T-helper 1 cell treated with Interleukin-12 subunit alpha and Interleukin-12 subunit beta and Interleukin-4 antibody, amounts not matched to agents 30 ng/mL and 1 ng/mL, for 36 hours (primary cell): ENCODE data around the gene GTF2IRD1. TPM values are rescaled to one million over a fixed set of nuclear protein-coding genes. Genes with fewer than 3 reads are reported as not detected.

Experiments
- intact Hi-C: fragments of 100-400 bp; cut with micrococcal nuclease; formaldehyde crosslinking; loops from one replicate; pipeline ENCODE4 v1.15.1; 2024
- total RNA-seq: library from RNA; stranded (reverse); gene quantifications from 2 replicates; pipeline ENCODE4 v1.2.3, GENCODE V29; 2022

The GTF2IRD1 gene
- total RNA-seq: 0.69 and 0.80 TPM in 2 replicates

- intact Hi-C loops: loop anchor here (2.0 to 10.0 kb wide), 3 partner anchors 195 to 411 kb away; partner anchors contain the start of gene GTF2I
Measured at GRCh38 chr7:74453322-74454011, at the start of gene GTF2IRD1. Gene GTF2IRD1, plus strand, starts transcription at chr7:74453906. Its CDS starts 54,175 bp downstream, at chr7:74508081.

DNA sequence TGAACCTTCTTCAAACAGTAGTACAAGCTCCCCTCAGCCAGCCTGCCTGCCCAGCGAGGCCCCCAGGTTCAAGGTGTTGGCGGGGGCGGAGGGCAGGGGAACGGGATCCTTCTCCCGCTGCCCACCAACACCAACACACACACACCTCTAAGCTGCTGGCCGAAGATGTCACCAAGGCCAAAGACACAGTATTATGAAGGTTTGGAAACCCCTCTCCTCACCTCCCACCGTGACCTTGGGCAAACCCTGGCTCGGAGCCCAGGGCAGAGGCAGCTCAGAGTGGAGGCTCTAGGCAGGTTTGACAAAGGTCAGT is 49.4 kb upstream of the GTF2IRD1 start:
- intact Hi-C loops: loop anchor here (10.0 kb wide), 1 partner anchor 130 kb away; no protein-coding TSS in a partner anchor

GRCh38 chr7:74404741-74405140 is 49.0 kb upstream of the GTF2IRD1 start:
- intact Hi-C loops: loop anchor here (10.0 kb wide), 1 partner anchor 130 kb away; no protein-coding TSS in a partner anchor

DNA sequence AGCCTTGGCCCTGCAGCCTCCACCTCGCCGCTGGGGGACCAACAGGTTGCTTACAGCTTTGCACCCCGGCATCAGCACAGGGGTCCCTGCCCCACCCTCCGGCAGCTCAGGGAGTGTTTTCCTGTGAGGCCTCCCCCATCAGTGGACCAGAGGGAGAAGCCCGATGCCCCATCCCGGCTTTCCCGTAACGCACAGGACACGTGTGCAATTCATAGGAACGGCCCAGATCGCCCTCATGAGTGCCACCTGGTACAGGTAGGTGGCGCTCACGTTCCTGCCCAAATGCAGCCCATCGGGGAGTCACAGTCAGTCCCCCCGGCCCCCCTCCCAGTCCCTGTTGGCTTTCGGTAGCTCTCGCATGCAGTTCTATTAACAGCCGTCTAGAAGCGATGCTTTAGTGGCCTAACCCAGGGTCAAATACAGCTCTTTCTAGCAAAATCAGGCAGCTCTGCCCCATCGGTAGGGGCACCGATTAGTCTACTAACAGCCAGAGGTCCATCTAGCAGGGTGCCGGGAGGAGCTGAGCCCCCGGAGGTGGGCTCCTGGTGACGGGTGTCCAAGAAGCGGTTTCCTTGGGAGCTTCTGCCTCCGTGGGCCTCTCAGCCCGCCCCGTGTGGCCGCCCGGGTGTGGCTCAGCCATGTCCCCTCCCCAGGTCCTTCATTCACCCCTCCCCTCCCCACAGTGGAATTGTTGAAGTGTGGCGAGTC is 48.4 kb upstream of the GTF2IRD1 start:
- intact Hi-C loops: loop anchor here (10.0 kb wide), 1 partner anchor 131 kb away; no protein-coding TSS in a partner anchor

DNA sequence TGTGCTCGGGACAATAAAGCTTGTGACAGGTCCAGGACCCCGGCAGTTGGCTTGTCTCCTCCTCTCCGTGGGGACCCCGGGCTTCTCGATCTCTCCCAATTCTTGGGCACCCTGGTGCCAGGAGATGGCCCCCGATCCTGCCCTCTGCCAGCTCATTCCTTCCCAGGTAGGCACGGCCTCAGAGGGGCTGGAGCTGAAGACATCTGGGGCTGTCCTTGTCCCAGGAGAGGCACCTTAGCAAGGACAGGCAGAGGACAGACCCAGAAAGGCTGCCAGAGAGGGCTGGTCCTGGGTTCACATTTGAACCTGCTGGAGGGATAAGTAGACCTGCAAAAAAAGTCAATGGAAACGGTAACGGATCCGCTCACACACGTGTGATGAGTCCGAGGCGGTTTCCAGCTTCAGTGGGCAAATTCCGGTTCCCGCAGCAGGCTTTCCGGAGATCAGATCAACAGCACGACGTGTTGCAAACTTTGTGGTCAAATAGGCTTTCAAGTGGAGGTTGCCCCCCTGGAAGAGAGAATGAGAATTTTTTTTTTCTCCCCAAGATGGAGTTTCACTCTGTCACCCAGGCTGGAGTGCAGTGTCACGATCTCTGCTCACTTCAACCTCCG is 47.7 kb upstream of the GTF2IRD1 start:
- intact Hi-C loops: loop anchor here (10.0 kb wide), 1 partner anchor 131 kb away; no protein-coding TSS in a partner anchor

GRCh38 chr7:74407958-74408357 is 45.7 kb upstream of the GTF2IRD1 start:
- intact Hi-C loops: loop anchor here (10.0 kb wide), 1 partner anchor 133 kb away; no protein-coding TSS in a partner anchor

- intact Hi-C loops: loop anchor here (10.0 kb wide), 1 partner anchor 135 kb away; no protein-coding TSS in a partner anchor
Measured at GRCh38 chr7:74409571-74409970, 44.1 kb upstream of the GTF2IRD1 start.

DNA sequence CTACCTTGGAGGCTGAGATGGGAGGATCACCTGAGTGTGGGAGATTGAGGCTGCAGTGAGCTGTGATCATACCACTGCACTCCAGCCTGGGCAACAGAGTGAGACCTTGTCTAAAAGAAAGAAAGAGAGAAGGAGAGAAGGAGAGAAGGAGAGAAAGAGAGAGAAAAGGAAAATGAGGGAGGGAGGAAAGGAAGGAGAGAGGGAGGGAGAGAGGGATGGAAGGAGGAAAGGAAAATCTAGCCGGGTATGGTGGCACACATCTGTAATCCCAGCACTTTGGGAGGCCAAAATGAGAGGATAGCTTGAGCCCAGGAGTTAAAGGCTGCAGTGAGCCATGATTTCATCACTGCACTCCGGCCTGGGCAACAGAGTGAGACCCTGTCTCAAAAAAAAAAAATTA is 42.9 kb upstream of the GTF2IRD1 start:
- intact Hi-C loops: loop anchor here (10.0 kb wide), 1 partner anchor 634 kb away; no protein-coding TSS in a partner anchor

- intact Hi-C loops: loop anchor here (10.0 kb wide), 1 partner anchor 633 kb away; no protein-coding TSS in a partner anchor
Measured at GRCh38 chr7:74411571-74411970, 42.1 kb upstream of the GTF2IRD1 start.

DNA sequence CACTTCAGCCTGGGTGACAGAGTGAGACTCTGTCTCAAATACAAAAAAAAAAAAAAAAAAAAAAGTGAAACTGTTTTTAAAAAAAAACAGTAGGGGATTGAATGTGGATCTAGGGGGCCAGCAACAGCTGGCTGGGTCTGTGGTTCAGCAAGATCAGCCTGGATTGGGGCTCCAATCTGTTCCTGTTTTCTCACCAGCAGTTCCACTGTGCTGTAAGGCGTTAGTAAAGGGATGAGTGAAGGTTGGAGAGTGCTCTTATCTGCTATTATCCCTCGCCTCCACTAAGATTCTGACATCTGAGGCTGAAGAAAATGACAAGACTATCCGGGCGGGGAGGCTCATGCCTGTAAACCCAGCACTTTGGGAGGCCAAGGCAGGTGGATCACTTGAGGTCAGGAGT is 41.6 kb upstream of the GTF2IRD1 start:
- intact Hi-C loops: loop anchor here (10.0 kb wide), 1 partner anchor 633 kb away; no protein-coding TSS in a partner anchor

- intact Hi-C loops: loop anchor here (10.0 kb wide), 1 partner anchor 632 kb away; no protein-coding TSS in a partner anchor
Measured at GRCh38 chr7:74412603-74413002, 41.1 kb upstream of the GTF2IRD1 start.

DNA sequence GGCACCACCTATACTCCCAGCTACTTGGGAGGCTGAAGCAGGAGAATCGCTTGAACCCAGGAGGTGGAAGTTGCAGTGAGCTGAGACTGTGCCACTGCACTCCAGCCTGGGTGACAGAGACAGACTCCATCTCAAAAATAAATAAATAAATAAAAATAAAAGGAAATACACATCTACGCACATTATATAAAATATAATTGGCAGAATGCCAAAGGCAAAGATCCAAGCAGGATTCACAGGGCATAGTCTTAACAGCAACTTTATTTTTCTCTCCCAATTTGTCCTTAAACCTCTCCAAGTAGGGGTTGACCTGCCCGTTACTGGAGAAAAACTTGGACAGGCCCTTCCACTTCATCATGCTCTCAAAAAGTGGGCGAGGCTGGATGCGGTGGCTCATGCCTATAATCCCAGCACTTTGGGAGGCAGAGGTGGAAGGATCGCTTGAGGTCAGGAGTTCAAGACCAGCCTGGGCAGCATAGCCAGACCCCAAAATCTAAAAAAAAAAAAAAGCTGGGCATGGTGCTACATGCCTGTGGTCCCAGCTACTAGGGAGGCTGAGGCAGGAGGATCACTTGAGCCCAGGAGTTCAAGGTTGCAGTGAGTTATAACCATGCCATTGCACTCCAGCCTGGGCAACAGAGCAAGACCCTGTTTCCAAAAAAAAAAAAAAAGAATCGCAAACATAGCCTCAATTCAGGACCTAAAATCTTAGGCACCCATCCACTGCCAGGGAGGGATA is 38.9 kb upstream of the GTF2IRD1 start:
- intact Hi-C loops: loop anchor here (5.0 to 10.0 kb wide), 3 partner anchors 133 to 630 kb away; no protein-coding TSS in a partner anchor

GRCh38 chr7:74417419-74417971 is 36.2 kb upstream of the GTF2IRD1 start:
- intact Hi-C loops: loop anchor here (2.0 to 10.0 kb wide), 4 partner anchors 130 to 627 kb away; no protein-coding TSS in a partner anchor

DNA sequence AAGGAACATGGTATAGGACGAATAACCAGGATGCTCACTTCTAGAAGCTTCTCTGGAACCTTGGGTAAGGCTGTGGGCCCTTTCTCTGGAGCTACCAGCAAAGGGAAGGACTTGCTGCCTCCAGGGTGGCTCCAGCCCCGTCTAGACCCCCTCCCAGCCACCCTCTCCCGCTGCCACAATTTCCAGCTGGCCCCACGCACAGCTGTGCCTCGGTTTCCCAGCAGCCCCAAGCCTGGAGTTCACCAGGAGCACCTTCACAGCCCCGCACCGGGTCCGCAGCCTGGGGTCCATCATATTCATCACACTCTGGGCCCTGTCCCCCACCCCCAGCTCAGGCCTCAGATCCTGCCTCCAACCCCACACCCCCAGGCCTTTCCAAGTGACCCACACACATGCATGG is 35.6 kb upstream of the GTF2IRD1 start:
- intact Hi-C loops: loop anchor here (5.0 to 10.0 kb wide), 3 partner anchors 129 to 627 kb away; no protein-coding TSS in a partner anchor

DNA sequence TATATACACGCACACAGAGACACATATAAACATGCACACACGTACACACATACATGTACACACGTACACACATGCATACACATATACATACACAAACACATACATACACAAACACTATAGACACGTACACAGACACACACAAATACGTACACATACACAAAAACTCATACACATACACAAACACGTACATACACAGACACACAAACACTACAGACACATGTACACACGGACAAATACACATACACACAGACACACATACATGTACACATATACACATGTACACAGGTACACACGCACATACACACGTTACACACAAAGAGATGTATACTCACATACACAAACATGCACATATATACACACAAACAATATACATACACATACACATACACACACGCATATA is 35.2 kb upstream of the GTF2IRD1 start:
- intact Hi-C loops: loop anchor here (5.0 to 10.0 kb wide), 3 partner anchors 129 to 626 kb away; no protein-coding TSS in a partner anchor

- intact Hi-C loops: loop anchor here (5.0 to 10.0 kb wide), 3 partner anchors 128 to 626 kb away; no protein-coding TSS in a partner anchor
Measured at GRCh38 chr7:74419232-74419631, 34.5 kb upstream of the GTF2IRD1 start.

- intact Hi-C loops: no loop called here
Measured at GRCh38 chr7:74420006-74420405, 33.7 kb upstream of the GTF2IRD1 start.

DNA sequence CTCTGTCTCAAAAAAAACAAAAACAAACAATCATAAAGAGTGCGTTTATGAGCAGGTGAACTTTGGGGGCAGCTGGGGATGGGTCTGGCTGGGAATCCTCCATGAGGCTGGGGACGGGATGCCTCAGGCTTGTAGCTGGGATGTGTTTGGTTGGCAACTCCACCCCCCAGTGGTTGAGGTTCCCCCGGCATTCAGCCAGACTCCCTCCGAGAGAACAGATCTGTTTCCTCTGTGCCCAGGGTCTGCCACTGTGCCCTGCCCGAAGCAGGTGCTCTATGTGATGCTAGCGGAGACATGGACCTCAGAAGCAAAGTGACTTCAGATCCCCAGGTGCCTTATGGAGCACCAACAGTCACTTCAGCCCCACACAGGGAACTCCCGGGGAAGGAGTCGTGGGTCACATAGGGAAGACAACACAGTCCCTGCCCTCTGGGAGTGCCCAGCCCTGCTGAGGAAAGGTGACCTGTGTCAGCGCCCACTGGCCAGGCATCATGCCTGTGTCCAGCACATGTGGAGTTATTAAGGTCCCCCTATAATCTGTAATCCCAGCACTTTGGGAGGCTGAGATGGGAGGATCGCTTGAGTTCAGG is 29.3 kb upstream of the GTF2IRD1 start:
- intact Hi-C loops: no loop called here

- intact Hi-C loops: no loop called here
Measured at GRCh38 chr7:74428023-74428422, 25.7 kb upstream of the GTF2IRD1 start.
